IMR-90 (cell line): ENCODE data around the gene MMP14. TPM values are rescaled to one million over a fixed set of nuclear protein-coding genes. Genes with fewer than 3 reads are reported as not detected.

Experiments
- ATAC-seq: fragments of 200-7000 bp; cut with Tn5 transposase; 2 replicates; pipeline ENCODE4 v1.9.1; 2020; ENCODE audit warnings: low read depth, mild to moderate bottlenecking, moderate library complexity
- BruUV-seq: library from RNA; stranded (reverse); fragments of 400-500 nt; replicated peaks from 2 replicates; lab custom pipeline; 2021; lab: Mats Ljungman, UMichigan
- CTCF ChIA-PET: fragments of 300-600 bp; formaldehyde crosslinking; extraction: SDS; loops from one replicate; lab custom pipeline; 2021; ENCODE audit warnings: antibody characterized with exemption; lab: Yijun Ruan, JAX
- POLR2A ChIA-PET: fragments of 300-600 bp; sonication (Branson Sonifier 250); formaldehyde crosslinking; loops from one replicate; lab custom pipeline; 2022; ENCODE audit warnings: antibody characterized with exemption; ENCODE audit not compliant: unreplicated experiment; lab: Charles Lee
- DNase-seq: peaks from one replicate; pipeline ENCODE4 v3.0.0; 2013
- H2AFZ ChIP-seq: replicated peaks from 2 replicates; pipeline ENCODE3; 2013; ENCODE audit warnings: low read length, mild to moderate bottlenecking; ENCODE audit not compliant: poor library complexity
- H2AK5ac ChIP-seq: 2 replicates; pipeline ENCODE4 v1.6.1; 2013; ENCODE audit warnings: low read depth, low read length, inconsistent platforms
- H2AK9ac ChIP-seq: replicated peaks from 2 replicates; pipeline ENCODE3; 2013; ENCODE audit warnings: mild to moderate bottlenecking, low read depth, low read length, moderate library complexity; ENCODE audit not compliant: poor library complexity
- H2BK120ac ChIP-seq: 2 replicates; pipeline ENCODE4 v1.6.1; 2013; ENCODE audit warnings: low read depth, low read length, inconsistent platforms
- H2BK15ac ChIP-seq: 3 replicates; pipeline ENCODE4 v1.6.1; 2013; ENCODE audit warnings: low read depth, low read length, inconsistent platforms
- H2BK20ac ChIP-seq: 2 replicates; pipeline ENCODE4 v1.6.1; 2013; ENCODE audit warnings: low read depth, mild to moderate bottlenecking, inconsistent platforms, low read length, moderate library complexity
- H2BK5ac ChIP-seq: 2 replicates; pipeline ENCODE4 v1.6.1; 2013; ENCODE audit warnings: mild to moderate bottlenecking, low read depth, low read length, inconsistent platforms; ENCODE audit not compliant: poor library complexity, severe bottlenecking
- H3K14ac ChIP-seq: replicated peaks from 2 replicates; pipeline ENCODE4 v1.6.1; 2013; ENCODE audit warnings: low read depth, low read length, inconsistent platforms
- H3K18ac ChIP-seq: 2 replicates; pipeline ENCODE4 v1.6.1; 2013; ENCODE audit warnings: low read depth, low read length, control low read depth
- H3K23ac ChIP-seq: 2 replicates; pipeline ENCODE4 v1.6.1; 2013; ENCODE audit warnings: low read depth, low read length, inconsistent platforms
- H3K27ac ChIP-seq: 2 replicates; pipeline ENCODE4 v1.5.1; 2013; ENCODE audit warnings: mild to moderate bottlenecking, control low read depth, low read length; ENCODE audit not compliant: insufficient read depth
- H3K27me3 ChIP-seq: 2 replicates; pipeline ENCODE4 v1.6.1; 2013; ENCODE audit warnings: low read length; ENCODE audit not compliant: control insufficient read depth, insufficient read depth
- H3K36me3 ChIP-seq: 2 replicates; pipeline ENCODE4 v1.6.1; 2013; ENCODE audit warnings: low read length, mixed read lengths; ENCODE audit not compliant: control insufficient read depth, insufficient read depth
- H3K4ac ChIP-seq: 2 replicates; pipeline ENCODE4 v1.6.1; 2013; ENCODE audit warnings: low read depth, low read length, inconsistent platforms
- H3K4me1 ChIP-seq: 2 replicates; pipeline ENCODE4 v1.6.1; 2013; ENCODE audit warnings: low read length, mixed read lengths; ENCODE audit not compliant: control insufficient read depth, insufficient read depth
- H3K4me2 ChIP-seq: 2 replicates; pipeline ENCODE4 v1.6.1; 2013; ENCODE audit warnings: low read depth, mild to moderate bottlenecking, control low read depth, low read length, moderate library complexity
- H3K4me3 ChIP-seq: 2 replicates; pipeline ENCODE4 v1.5.1; 2013; ENCODE audit warnings: low read depth, mild to moderate bottlenecking, control low read depth, low read length, moderate library complexity; ENCODE audit not compliant: insufficient read depth
- H3K56ac ChIP-seq: 2 replicates; pipeline ENCODE4 v1.6.1; 2013; ENCODE audit warnings: low read length, inconsistent platforms; ENCODE audit not compliant: insufficient read depth; ENCODE audit errors: extremely low read depth
- H3K79me1 ChIP-seq, 2 experiments: 2 replicates each; pipeline ENCODE4 v1.6.1; 2013; ENCODE audit warnings: low read length in 2 of 2, inconsistent platforms in 1 of 2, low read depth in 1 of 2
- H3K9ac ChIP-seq: 2 replicates; pipeline ENCODE4 v1.6.1; 2013; ENCODE audit warnings: low read depth, low read length, control low read depth
- H3K9me1 ChIP-seq: 2 replicates; pipeline ENCODE4 v1.6.1; 2013; ENCODE audit warnings: low read length, inconsistent platforms; ENCODE audit not compliant: insufficient read depth
- H3K9me3 ChIP-seq: 2 replicates; pipeline ENCODE4 v1.6.1; 2013; ENCODE audit warnings: low read length; ENCODE audit not compliant: control insufficient read depth, insufficient read depth
- H4K20me1 ChIP-seq: 2 replicates; pipeline ENCODE4 v1.6.1; 2013; ENCODE audit warnings: low read length, inconsistent platforms; ENCODE audit not compliant: insufficient read depth
- H4K5ac ChIP-seq: 2 replicates; pipeline ENCODE4 v1.6.1; 2013; ENCODE audit warnings: mild to moderate bottlenecking, low read depth, low read length, control low read depth
- H4K8ac ChIP-seq, 2 experiments: 2 replicates each; pipeline ENCODE4 v1.6.1; 2013; ENCODE audit warnings: low read depth in 2 of 2, low read length in 2 of 2, control low read depth in 1 of 2, inconsistent platforms in 1 of 2
- H4K91ac ChIP-seq: 2 replicates; pipeline ENCODE4 v1.6.1; 2013; ENCODE audit warnings: low read depth, low read length, inconsistent platforms; ENCODE audit not compliant: insufficient read depth
- BHLHE40 ChIP-seq: fragments of 150-350 bp; IDR thresholded peaks from 2 replicates; pipeline ENCODE4 v1.6.1; 2016; ENCODE audit warnings: mild to moderate bottlenecking, low read depth, low read length
- CEBPB ChIP-seq: IDR thresholded peaks from 2 replicates; pipeline ENCODE4 v1.6.1; 2012; ENCODE audit warnings: low read depth, low read length, improper control_type of control experiment
- ELK1 ChIP-seq: fragments of 150-350 bp; IDR thresholded peaks from 2 replicates; pipeline ENCODE4 v1.6.1; 2016; ENCODE audit warnings: low read depth, mild to moderate bottlenecking, low read length, moderate library complexity, borderline replicate concordance
- MAFK ChIP-seq: IDR thresholded peaks from 2 replicates; pipeline ENCODE4 v1.6.1; 2012; ENCODE audit warnings: low read depth, low read length, improper control_type of control experiment
- MAZ ChIP-seq: IDR thresholded peaks from 2 replicates; pipeline ENCODE4 v1.6.1; 2012; ENCODE audit warnings: low read depth, mild to moderate bottlenecking, low read length, improper control_type of control experiment, moderate library complexity, borderline replicate concordance
- MXI1 ChIP-seq: IDR thresholded peaks from 2 replicates; pipeline ENCODE4 v1.6.1; 2012; ENCODE audit warnings: low read depth, mild to moderate bottlenecking, low read length, moderate library complexity, borderline replicate concordance
- NFE2L2 ChIP-seq: fragments of 150-350 bp; IDR thresholded peaks from 2 replicates; pipeline ENCODE4 v1.6.1; 2016; ENCODE audit warnings: low read depth, mild to moderate bottlenecking, low read length
- POLR2A ChIP-seq: IDR thresholded peaks from 2 replicates; pipeline ENCODE4 v1.6.1; 2012; ENCODE audit warnings: mild to moderate bottlenecking, low read depth, low read length
- RAD21 ChIP-seq: IDR thresholded peaks from 2 replicates; pipeline ENCODE4 v1.6.1; 2012; ENCODE audit warnings: low read length, improper control_type of control experiment
- SMC3 ChIP-seq: fragments of 150-350 bp; IDR thresholded peaks from 2 replicates; pipeline ENCODE4 v1.6.1; 2016; ENCODE audit warnings: low read depth, mild to moderate bottlenecking, antibody characterized with exemption, low read length, moderate library complexity
- USF2 ChIP-seq: fragments of 150-350 bp; IDR thresholded peaks from 2 replicates; pipeline ENCODE4 v1.6.1; 2017; ENCODE audit warnings: mild to moderate bottlenecking, antibody characterized with exemption, low read length, low read depth
- WGBS, 2 experiments: methylation state at CpG; one replicate each; pipeline versions ENCODE4 v1.1.5 to v1.1.7; 2013; ENCODE audit warnings: missing lambda C conversion rate in 2 of 2; ENCODE audit not compliant: insufficient read length in 1 of 2; ENCODE audit errors: extremely low coverage in 2 of 2; 5-methylcytosine and 5-hydroxymethylcytosine counted together
- dilution Hi-C: fragments of 300-500 bp; cut with HindIII; formaldehyde crosslinking; loops from one replicate; pipeline ENCODE4 v1.14.3; 2018; ENCODE audit warnings: low sequenced_read_pairs; ENCODE audit not compliant: unreplicated experiment
- in situ Hi-C: fragments of 300-500 bp; cut with MboI; formaldehyde crosslinking; loops from 3 replicates; pipeline ENCODE4 v1.14.3; 2019; ENCODE audit warnings: low sequenced_read_pairs, inconsistent platforms, mixed read lengths
- intact Hi-C: fragments of 100-400 bp; cut with micrococcal nuclease; formaldehyde crosslinking; loops from 2 replicates; pipeline ENCODE4 v1.10.0; 2022
- polyA plus RNA-seq, 3 experiments: library from polyadenylated mRNA; depleted of rRNA; stranded (reverse); fragments of >200 nt; gene quantifications; 2 replicates each; pipeline ENCODE4 v1.2.3, GENCODE V29; 2012; ENCODE audit warnings: low replicate concordance in 1 of 3
- total RNA-seq: library from RNA; depleted of rRNA; stranded (reverse); fragments of >200 nt; gene quantifications from 2 replicates; pipeline ENCODE4 v1.2.3, GENCODE V29; 2012

Gene MMP14
- total and polyA plus RNA-seq, 2 of the 4 experiments (the other 2 are of a cell fraction), result 156 to 315 TPM

- TF ChIP-seq NFE2L2 (no peak), MXI1 (no peak), BHLHE40 (no peak)
These were observed 9.6 kb downstream of the MMP14 start (continued) for GRCh38 chr14:22845821-22846625.

GRCh38 chr14:22846811-22847307, 10.5 kb downstream of the MMP14 start:
- BruUV-seq, result TSS peak; percentile 76
- no peak for TF ChIP-seq NFE2L2
- no peak for TF ChIP-seq ELK1
- no peak for TF ChIP-seq MAFK
- no peak for TF ChIP-seq MAZ
- no peak for TF ChIP-seq USF2
- TF ChIP-seq RAD21, result no peak
- no peak for TF ChIP-seq POLR2A
- no peak for TF ChIP-seq SMC3
- no peak for TF ChIP-seq CEBPB

More at GRCh38 chr14:22846811-22847307, 10.5 kb downstream of the MMP14 start:
- peak overlapping the region; percentile 29; the same call in 1 of the 2 replicates for H2BK120ac ChIP-seq
- peak overlapping the region; percentile 38; the same call in 1 of the 3 replicates for H2BK15ac ChIP-seq
- H3K4me1 ChIP-seq, result peaks cover 51% of the 10 kb centered on the region
- dilution Hi-C loops (no loop called here), intact Hi-C loops (no loop called here), in situ Hi-C loops (loop anchor here (10.0 kb wide), 1 partner anchor 262 kb away; the partner anchor contains the start of gene DAD1)
- ChIA-PET CTCF (interaction anchor here (1.1 kb wide), 1 partner anchor 24 kb away, joined by 3 read pairs; no protein-coding TSS in a partner anchor), POLR2A (no interaction called here)
- peak overlapping the region; percentile 60 for H3K14ac ChIP-seq
- H2BK5ac ChIP-seq, result peak overlapping the region; percentile 77
- H2AK5ac ChIP-seq, result peak overlapping the region; percentile 86
- H3K9ac ChIP-seq, result peak overlapping the region; percentile 63
- H3K9me3 ChIP-seq, result no peaks in the 10 kb centered on the region
- H3K4ac ChIP-seq, result peak overlapping the region; percentile 89
- peak overlapping the region; percentile 58 for H3K18ac ChIP-seq
- peaks cover 37% of the 10 kb centered on the region for H3K9me1 ChIP-seq
- H3K27ac ChIP-seq, result peak overlapping the region; percentile 93
- peak overlapping the region; percentile 38 for H4K91ac ChIP-seq
- peak overlapping the region; percentile 85 for H3K23ac ChIP-seq
- no peak for DNase-seq
- no peak overlapping the region for H2BK20ac ChIP-seq
- no peaks in the 10 kb centered on the region for H3K27me3 ChIP-seq
- H2AK9ac ChIP-seq, result peak overlapping the region; percentile 85
- H3K4me3 ChIP-seq, result no peak overlapping the region
- peak overlapping the region in 1 of 2 experiments; percentile 22; a peak in 1 of 4 replicates for H4K8ac ChIP-seq
- peaks cover 37% of the 10 kb centered on the region; the same call in 1 of the 2 replicates for H4K20me1 ChIP-seq
- 100% methylated on average over 1 of the region's 11 CpGs; no CpG with 5 or more reads in 1 of the 2 experiments for WGBS, 2 experiments
- no peak for ATAC-seq
- peaks cover 10 to 69% of the 10 kb centered on the region in 2 experiments; a peak in 3 of 4 replicates for H3K79me1 ChIP-seq
- H4K5ac ChIP-seq, result peak overlapping the region; percentile 49
- no peak overlapping the region for H3K4me2 ChIP-seq
- peak overlapping the region; percentile 18 for H2AFZ ChIP-seq
- H3K56ac ChIP-seq, result no peak overlapping the region
- H3K36me3 ChIP-seq, result peaks cover 50% of the 10 kb centered on the region
